HG03469 (cell line): ENCODE measurements around the gene ETNK2.

ENCODE experiments used
- ATAC-seq: cut with Tn5 transposase; IDR thresholded peaks from one replicate; pipeline ENCODE4 v1.9.1; 2021; ENCODE audit warnings: mild to moderate bottlenecking, moderate library complexity, moderate number of reproducible peaks; ENCODE audit not compliant: unreplicated experiment

ETNK2 gene

GRCh38 chr1:204127597-204128242 is 24.1 kb downstream of the ETNK2 start:
- no peak for ATAC-seq

- ATAC-seq = no peak
Measured at GRCh38 chr1:204126956-204127355, 24.9 kb downstream of the ETNK2 start.

GRCh38 chr1:204126386-204126785 is 25.5 kb downstream of the ETNK2 start:
- ATAC-seq = no peak

GRCh38 chr1:204125759-204126351 is 26.0 kb downstream of the ETNK2 start:
- no peak for ATAC-seq

- ATAC-seq = no peak
Measured at GRCh38 chr1:204124639-204125038, 27.2 kb downstream of the ETNK2 start.

GRCh38 chr1:204123376-204123775 is 28.5 kb downstream of the ETNK2 start:
- ATAC-seq = no peak

GRCh38 chr1:204121840-204122555 is 29.8 kb downstream of the ETNK2 start:
- ATAC-seq = no peak

- no peak for ATAC-seq
Measured at GRCh38 chr1:204116539-204116938, 35.3 kb downstream of the ETNK2 start.

- no peak for ATAC-seq
Measured at GRCh38 chr1:204115116-204115515, 36.7 kb downstream of the ETNK2 start.

- ATAC-seq = no peak
Measured at GRCh38 chr1:204114606-204115005, 37.2 kb downstream of the ETNK2 start.

- ATAC-seq = no peak
Measured at GRCh38 chr1:204113896-204114295, 37.9 kb downstream of the ETNK2 start.

GRCh38 chr1:204112876-204113730 is 38.7 kb downstream of the ETNK2 start:
- no peak for ATAC-seq

- ATAC-seq = no peak
Measured at GRCh38 chr1:204110894-204111633, 40.8 kb downstream of the ETNK2 start.

- no peak for ATAC-seq
Measured at GRCh38 chr1:204108312-204109141, 43.3 kb downstream of the ETNK2 start.

GRCh38 chr1:204107892-204108291 is 44.0 kb downstream of the ETNK2 start:
- no peak for ATAC-seq

- no peak for ATAC-seq
Measured at GRCh38 chr1:204106825-204107224, 45.0 kb downstream of the ETNK2 start.

- no peak for ATAC-seq
Measured at GRCh38 chr1:204105131-204105515, 46.7 kb downstream of the ETNK2 start.

- ATAC-seq = no peak
Measured at GRCh38 chr1:204104331-204105130, 47.3 kb downstream of the ETNK2 start.

- no peak for ATAC-seq
Measured at GRCh38 chr1:204103431-204103741, 48.5 kb downstream of the ETNK2 start.
